SK-N-SH (cell line): ENCODE results near the gene CAMSAP1. TPM values are rescaled to one million over a fixed set of nuclear protein-coding genes. Genes with fewer than 3 reads are reported as not detected.

Experiments used
- CTCF ChIA-PET: fragments of 300-600, 350-600 bp; formaldehyde crosslinking; extraction: SDS; loops from one replicate; lab custom pipeline; 2021; lab: Yijun Ruan, JAX
- POLR2A ChIA-PET: fragments of 350-600 bp; sonication (Branson Sonifier 250); formaldehyde crosslinking; extraction: SDS; loops from one replicate; lab custom pipeline; 2020; ENCODE audit warnings: antibody characterized with exemption, inconsistent platforms; lab: Yijun Ruan, JAX
- DNase-seq: peaks from one replicate; pipeline ENCODE4 v3.0.0; 2012
- H2AFZ ChIP-seq: fragments of 200-600 bp; sonication (generic); 2 replicates; pipeline ENCODE4 v1.8.1; 2016; ENCODE audit warnings: antibody characterized with exemption, mild to moderate bottlenecking, low read depth
- H3F3A ChIP-seq: fragments of 200-600 bp; sonication (generic); replicated peaks from 2 replicates; pipeline ENCODE3; 2016; ENCODE audit warnings: antibody characterized with exemption, mild to moderate bottlenecking; ENCODE audit not compliant: insufficient read depth
- H3K27ac ChIP-seq, 2 experiments: fragments of 200-500 bp in 1 of 2; fragments of 200-600 bp in 1 of 2; sonication (Bioruptor generic) in 1 of 2; sonication (generic), shearing (Covaris generic) in 1 of 2; 2 replicates each; pipeline versions ENCODE4 v1.5.1 to v1.6.1; 2014 to 2016; ENCODE audit warnings: low read depth in 2 of 2, inconsistent platforms in 1 of 2, low read length in 1 of 2, mild to moderate bottlenecking in 1 of 2, mixed read lengths in 1 of 2
- H3K27me3 ChIP-seq: fragments of 200-600 bp; sonication (generic), shearing (Covaris generic); 2 replicates; pipeline ENCODE4 v1.6.1; 2016; ENCODE audit warnings: mixed run types; ENCODE audit not compliant: insufficient read depth
- H3K36me3 ChIP-seq, 2 experiments: fragments of 200-500 bp in 1 of 2; fragments of 200-600 bp in 1 of 2; sonication (Bioruptor generic) in 1 of 2; sonication (generic) in 1 of 2; replicated peaks in 1 of 2; 2 replicates each; pipeline versions ENCODE3 to v1.5.1; 2014 to 2016; ENCODE audit warnings: low read length in 1 of 2, mild to moderate bottlenecking in 1 of 2; ENCODE audit not compliant: insufficient read depth in 2 of 2, control insufficient read depth in 1 of 2
- H3K4me1 ChIP-seq, 2 experiments: fragments of 200-500 bp in 1 of 2; fragments of 200-600 bp in 1 of 2; sonication (Bioruptor generic) in 1 of 2; sonication (generic), shearing (Covaris generic) in 1 of 2; 2 replicates each; pipeline versions ENCODE4 v1.5.1 to v1.6.1; 2014 to 2016; ENCODE audit warnings: low read depth in 1 of 2, low read length in 1 of 2, mixed run types in 1 of 2; ENCODE audit not compliant: insufficient read depth in 2 of 2, control insufficient read depth in 1 of 2
- H3K4me2 ChIP-seq: fragments of 200-600 bp; sonication (generic), shearing (Covaris generic); 2 replicates; pipeline ENCODE4 v1.6.1; 2017; ENCODE audit warnings: mixed run types
- H3K4me3 ChIP-seq, 2 experiments: fragments of 200-500 bp in 1 of 2; fragments of 200-600 bp in 1 of 2; sonication (Bioruptor generic) in 1 of 2; sonication (generic), shearing (Covaris generic) in 1 of 2; 2 replicates each; pipeline versions ENCODE4 v1.5.1 to v1.8.1; 2014 to 2016; ENCODE audit warnings: low read depth in 2 of 2, inconsistent platforms in 1 of 2, low read length in 1 of 2, mild to moderate bottlenecking in 1 of 2, mixed read lengths in 1 of 2, moderate library complexity in 1 of 2
- H3K79me2 ChIP-seq: fragments of 200-600 bp; sonication (generic); 2 replicates; pipeline ENCODE4 v1.8.1; 2017; ENCODE audit warnings: mild to moderate bottlenecking; ENCODE audit not compliant: insufficient read depth
- H3K9ac ChIP-seq: fragments of 200-600 bp; sonication (generic); 2 replicates; pipeline ENCODE4 v1.6.1; 2017; ENCODE audit warnings: mixed run types
- H3K9me2 ChIP-seq: fragments of 200-600 bp; sonication (generic); 2 replicates; pipeline ENCODE4 v1.6.1; 2017; ENCODE audit warnings: mixed run types
- H3K9me3 ChIP-seq: fragments of 200-600 bp; sonication (generic); 2 replicates; pipeline ENCODE4 v1.6.1; 2017; ENCODE audit warnings: mixed run types, mild to moderate bottlenecking, moderate library complexity
- H4K20me1 ChIP-seq: fragments of 200-600 bp; sonication (generic); 2 replicates; pipeline ENCODE4 v1.6.1; 2017; ENCODE audit warnings: mild to moderate bottlenecking, mixed run types; ENCODE audit not compliant: insufficient read depth
- ELF1 ChIP-seq: IDR thresholded peaks from 2 replicates; pipeline ENCODE4 v1.4.0; 2012
- EP300 ChIP-seq, 2 experiments: IDR thresholded peaks; 2 replicates each; pipeline versions ENCODE4 v1.4.0 to v1.6.1; 2012; ENCODE audit warnings: borderline replicate concordance in 1 of 2, low read depth in 1 of 2, low read length in 1 of 2
- EZH2phosphoT487 ChIP-seq: fragments of 200-600 bp; sonication (generic); IDR thresholded peaks from 2 replicates; pipeline ENCODE4 v1.6.1; 2017; ENCODE audit warnings: low read depth, mixed run types, mild to moderate bottlenecking, antibody characterized with exemption, moderate library complexity, borderline replicate concordance
- FOSL2 ChIP-seq: IDR thresholded peaks from 2 replicates; pipeline ENCODE4 v1.4.0; 2012; ENCODE audit warnings: low read depth, mild to moderate bottlenecking, moderate library complexity, borderline replicate concordance
- FOXJ3 ChIP-seq: sonication (generic); formaldehyde crosslinking; IDR thresholded peaks from 2 replicates; pipeline ENCODE4 v1.5.1; 2020; ENCODE audit warnings: mild to moderate bottlenecking, missing genetic modification reagents
- MEF2A ChIP-seq: IDR thresholded peaks from 2 replicates; pipeline ENCODE4 v1.4.0; 2012; ENCODE audit warnings: low read depth, borderline replicate concordance
- MXI1 ChIP-seq: IDR thresholded peaks from 2 replicates; pipeline ENCODE4 v1.6.1; 2012; ENCODE audit warnings: mild to moderate bottlenecking, low read depth, low read length, improper control_type of control experiment
- POLR2AphosphoS5 ChIP-seq: IDR thresholded peaks from 2 replicates; pipeline ENCODE4 v1.6.1; 2012; ENCODE audit warnings: low read depth, low read length
- RAD21 ChIP-seq: IDR thresholded peaks from 2 replicates; pipeline ENCODE4 v1.6.1; 2012; ENCODE audit warnings: mild to moderate bottlenecking, low read length
- RFX5 ChIP-seq: IDR thresholded peaks from 2 replicates; pipeline ENCODE4 v1.6.1; 2012; ENCODE audit warnings: mild to moderate bottlenecking, improper control_type of control experiment, low read length
- SIN3A ChIP-seq: IDR thresholded peaks from 2 replicates; pipeline ENCODE4 v1.6.1; 2012; ENCODE audit warnings: low read depth, mild to moderate bottlenecking, low read length, moderate library complexity, borderline replicate concordance
- TCF12 ChIP-seq: IDR thresholded peaks from 2 replicates; pipeline ENCODE4 v1.4.0; 2012
- TEAD4 ChIP-seq: IDR thresholded peaks from 2 replicates; pipeline ENCODE4 v1.4.0; 2012; ENCODE audit warnings: mild to moderate bottlenecking, borderline replicate concordance; ENCODE audit not compliant: insufficient read depth
- YY1 ChIP-seq: IDR thresholded peaks from 2 replicates; pipeline ENCODE4 v1.4.0; 2012; ENCODE audit warnings: low read depth, mild to moderate bottlenecking
- WGBS: methylation state at CpG from one replicate; pipeline ENCODE4 v1.1.6; 2017; ENCODE audit warnings: low lambda C conversion rate; 5-methylcytosine and 5-hydroxymethylcytosine counted together
- polyA plus RNA-seq, 3 experiments: library from polyadenylated mRNA; depleted of rRNA; stranded (reverse); fragments of >200 nt; gene quantifications; 2 replicates each; pipeline ENCODE4 v1.2.3, GENCODE V29; 2012
- TF ChIP-seq, protein P1 (sequence below): fragments of 150-350 bp; IDR thresholded peaks from 2 replicates; pipeline ENCODE4 v1.6.1; 2017; ENCODE audit warnings: antibody characterized with exemption, low read length, low read depth, borderline replicate concordance
- TF ChIP-seq, protein P2 (sequence below): IDR thresholded peaks from 2 replicates; pipeline ENCODE4; 2012
- TF ChIP-seq, protein P3 (sequence below): fragments of 200-600 bp; sonication (generic); IDR thresholded peaks from 2 replicates; pipeline ENCODE4 v1.6.1; 2017; ENCODE audit warnings: antibody characterized with exemption, mild to moderate bottlenecking, moderate library complexity
- TF ChIP-seq, protein P4 (sequence below): IDR thresholded peaks from 2 replicates; pipeline ENCODE4 v1.4.0; 2012; ENCODE audit warnings: low read depth
- TF ChIP-seq, protein P5 (sequence below): IDR thresholded peaks from 2 replicates; pipeline ENCODE4 v1.4.0; 2012; ENCODE audit warnings: low read depth, borderline replicate concordance

Gene CAMSAP1
- polyA plus RNA-seq, 1 of the 3 experiments (the other 2 are of a cell fraction): 8.9 TPM

DNA sequence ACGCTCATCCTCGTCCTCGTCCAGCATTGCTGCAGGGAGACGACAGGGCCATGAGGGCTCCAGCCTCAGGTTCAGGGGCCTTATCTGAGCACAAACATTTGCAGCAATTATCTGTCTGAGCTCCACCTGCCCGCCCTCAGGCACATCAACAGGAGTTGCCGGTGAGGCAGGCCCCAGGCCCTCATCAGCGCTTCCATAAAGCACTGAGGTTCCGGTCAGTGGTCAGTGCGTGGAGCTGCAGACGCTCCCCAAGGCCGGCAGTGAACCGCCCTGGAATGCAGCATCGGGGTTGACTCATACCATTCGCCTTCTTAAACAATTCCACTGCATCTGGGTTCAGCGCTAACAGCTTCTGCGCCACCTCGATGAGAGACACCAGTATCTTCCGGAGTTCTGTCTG, 38.6 kb upstream of the CAMSAP1 start:
- H3K4me1 ChIP-seq: no peaks in the 10 kb centered on the region
- no peak overlapping the region for H3K4me2 ChIP-seq
- TF ChIP-seq POLR2AphosphoS5: no peak
- TF ChIP-seq RAD21: no peak
- TF ChIP-seq, protein P1, sequence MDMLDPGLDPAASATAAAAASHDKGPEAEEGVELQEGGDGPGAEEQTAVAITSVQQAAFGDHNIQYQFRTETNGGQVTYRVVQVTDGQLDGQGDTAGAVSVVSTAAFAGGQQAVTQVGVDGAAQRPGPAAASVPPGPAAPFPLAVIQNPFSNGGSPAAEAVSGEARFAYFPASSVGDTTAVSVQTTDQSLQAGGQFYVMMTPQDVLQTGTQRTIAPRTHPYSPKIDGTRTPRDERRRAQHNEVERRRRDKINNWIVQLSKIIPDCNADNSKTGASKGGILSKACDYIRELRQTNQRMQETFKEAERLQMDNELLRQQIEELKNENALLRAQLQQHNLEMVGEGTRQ: no peak
- no peak for TF ChIP-seq FOSL2
- no peak for TF ChIP-seq TEAD4
- H3K27me3 ChIP-seq: no peaks in the 10 kb centered on the region
- H3K36me3 ChIP-seq: peaks cover 16 to 49% of the 10 kb centered on the region in 2 experiments
- H3K9ac ChIP-seq: no peak overlapping the region
- no peak overlapping the region for H2AFZ ChIP-seq
- H3F3A ChIP-seq: no peaks in the 10 kb centered on the region
- no peak overlapping the region for H3K4me3 ChIP-seq
- H3K9me3 ChIP-seq: no peaks in the 10 kb centered on the region
- no peak for DNase-seq
- ChIA-PET POLR2A (no interaction called here), CTCF (interaction anchor here (1.5 kb wide), 1 partner anchor 177 kb away, joined by 4 read pairs; no protein-coding TSS in a partner anchor)
- no peaks in the 10 kb centered on the region for H3K9me2 ChIP-seq
- H4K20me1 ChIP-seq: no peaks in the 10 kb centered on the region
- H3K27ac ChIP-seq: no peak overlapping the region
- no peaks in the 10 kb centered on the region for H3K79me2 ChIP-seq
- 87% methylated on average over 14 of the region's 18 CpGs for WGBS

DNA sequence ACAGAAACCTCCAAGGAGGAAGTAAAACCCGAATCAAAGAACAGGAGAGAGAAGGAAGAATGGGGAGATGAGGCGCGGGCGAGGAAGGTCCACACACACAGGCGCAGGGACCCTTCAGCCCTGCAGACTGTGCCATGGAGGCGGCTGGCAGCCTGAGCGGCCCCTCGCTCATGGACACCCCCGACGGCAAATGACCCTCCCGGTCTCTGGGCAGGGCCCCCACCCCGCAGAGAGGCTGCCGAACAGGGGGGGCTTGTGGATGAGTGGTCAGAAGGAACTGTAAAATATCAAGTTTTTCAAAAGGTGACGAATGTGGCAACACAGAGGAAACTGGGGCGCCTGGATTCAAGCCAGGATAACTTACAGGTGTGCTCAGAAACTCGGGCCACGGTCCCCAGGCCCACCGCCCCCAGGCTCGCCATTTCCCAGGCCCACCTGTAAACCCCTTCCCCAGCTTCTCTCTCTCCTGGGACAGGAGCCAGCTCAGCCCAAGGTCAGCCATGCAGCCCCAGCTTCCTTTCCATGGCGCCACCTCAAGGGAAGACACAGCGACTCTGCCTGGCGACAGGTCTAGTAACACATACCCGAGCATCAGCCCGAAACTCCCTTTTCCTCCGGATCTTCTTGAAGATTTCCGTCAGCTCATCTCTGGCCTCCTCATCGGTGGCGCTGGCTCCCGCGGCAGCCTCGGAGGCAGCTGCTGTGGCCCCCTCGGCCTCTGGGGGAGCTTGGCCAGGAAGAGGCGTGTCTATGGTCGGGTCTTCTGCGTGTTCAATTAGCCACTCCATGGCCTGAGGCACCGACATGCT, 37.3 kb upstream of the CAMSAP1 start:
- ChIA-PET CTCF (interaction anchor here (0.7 to 1.5 kb wide), 3 partner anchors 16 to 349 kb away, joined by 3 to 4 read pairs (median 3); no protein-coding TSS in a partner anchor), POLR2A (no interaction called here)
- Histone ChIP-seq H3K4me1 (no peaks in the 10 kb centered on the region), H3K9me2 (no peaks in the 10 kb centered on the region), H3K36me3 (peaks cover 16 to 49% of the 10 kb centered on the region in 2 experiments), H4K20me1 (no peaks in the 10 kb centered on the region), H3K79me2 (no peaks in the 10 kb centered on the region), H3K4me3 (no peak overlapping the region), H3K9ac (no peak overlapping the region), H3F3A (no peaks in the 10 kb centered on the region), H3K9me3 (no peaks in the 10 kb centered on the region), H3K27ac (no peak overlapping the region), H3K27me3 (no peaks in the 10 kb centered on the region), H2AFZ (no peak overlapping the region), H3K4me2 (no peak overlapping the region)
- TF ChIP-seq, protein P2, sequence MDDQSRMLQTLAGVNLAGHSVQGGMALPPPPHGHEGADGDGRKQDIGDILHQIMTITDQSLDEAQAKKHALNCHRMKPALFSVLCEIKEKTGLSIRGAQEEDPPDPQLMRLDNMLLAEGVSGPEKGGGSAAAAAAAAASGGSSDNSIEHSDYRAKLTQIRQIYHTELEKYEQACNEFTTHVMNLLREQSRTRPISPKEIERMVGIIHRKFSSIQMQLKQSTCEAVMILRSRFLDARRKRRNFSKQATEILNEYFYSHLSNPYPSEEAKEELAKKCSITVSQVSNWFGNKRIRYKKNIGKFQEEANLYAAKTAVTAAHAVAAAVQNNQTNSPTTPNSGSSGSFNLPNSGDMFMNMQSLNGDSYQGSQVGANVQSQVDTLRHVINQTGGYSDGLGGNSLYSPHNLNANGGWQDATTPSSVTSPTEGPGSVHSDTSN: no peak
- TF ChIP-seq ELF1 (no peak), MEF2A (no peak), TCF12 (no peak), TEAD4 (no peak), RFX5 (no peak), RAD21 (no peak), EP300 (IDR thresholded peaks at IDR 0.05; ENCODE audit: borderline replicate concordance in 1 of 2, low read depth in 1 of 2, low read length in 1 of 2) (no peak), MXI1 (no peak), FOXJ3 (CRISPR knock-in tag) (no peak), SIN3A (no peak), YY1 (no peak), EZH2phosphoT487 (no peak)
- TF ChIP-seq, protein P3, sequence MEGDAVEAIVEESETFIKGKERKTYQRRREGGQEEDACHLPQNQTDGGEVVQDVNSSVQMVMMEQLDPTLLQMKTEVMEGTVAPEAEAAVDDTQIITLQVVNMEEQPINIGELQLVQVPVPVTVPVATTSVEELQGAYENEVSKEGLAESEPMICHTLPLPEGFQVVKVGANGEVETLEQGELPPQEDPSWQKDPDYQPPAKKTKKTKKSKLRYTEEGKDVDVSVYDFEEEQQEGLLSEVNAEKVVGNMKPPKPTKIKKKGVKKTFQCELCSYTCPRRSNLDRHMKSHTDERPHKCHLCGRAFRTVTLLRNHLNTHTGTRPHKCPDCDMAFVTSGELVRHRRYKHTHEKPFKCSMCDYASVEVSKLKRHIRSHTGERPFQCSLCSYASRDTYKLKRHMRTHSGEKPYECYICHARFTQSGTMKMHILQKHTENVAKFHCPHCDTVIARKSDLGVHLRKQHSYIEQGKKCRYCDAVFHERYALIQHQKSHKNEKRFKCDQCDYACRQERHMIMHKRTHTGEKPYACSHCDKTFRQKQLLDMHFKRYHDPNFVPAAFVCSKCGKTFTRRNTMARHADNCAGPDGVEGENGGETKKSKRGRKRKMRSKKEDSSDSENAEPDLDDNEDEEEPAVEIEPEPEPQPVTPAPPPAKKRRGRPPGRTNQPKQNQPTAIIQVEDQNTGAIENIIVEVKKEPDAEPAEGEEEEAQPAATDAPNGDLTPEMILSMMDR: no peak
- TF ChIP-seq, protein P4, sequence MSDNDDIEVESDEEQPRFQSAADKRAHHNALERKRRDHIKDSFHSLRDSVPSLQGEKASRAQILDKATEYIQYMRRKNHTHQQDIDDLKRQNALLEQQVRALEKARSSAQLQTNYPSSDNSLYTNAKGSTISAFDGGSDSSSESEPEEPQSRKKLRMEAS: no peak
- TF ChIP-seq, protein P5, sequence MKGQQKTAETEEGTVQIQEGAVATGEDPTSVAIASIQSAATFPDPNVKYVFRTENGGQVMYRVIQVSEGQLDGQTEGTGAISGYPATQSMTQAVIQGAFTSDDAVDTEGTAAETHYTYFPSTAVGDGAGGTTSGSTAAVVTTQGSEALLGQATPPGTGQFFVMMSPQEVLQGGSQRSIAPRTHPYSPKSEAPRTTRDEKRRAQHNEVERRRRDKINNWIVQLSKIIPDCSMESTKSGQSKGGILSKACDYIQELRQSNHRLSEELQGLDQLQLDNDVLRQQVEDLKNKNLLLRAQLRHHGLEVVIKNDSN: no peak
- DNase-seq: no peak
- 95% methylated on average over 29 of the region's 36 CpGs for WGBS
